ENCODE measurements around the gene KCNH1. TPM values are rescaled to one million over a fixed set of nuclear protein-coding genes. Genes with fewer than 3 reads are reported as not detected.

KCNH1 gene
- polyA plus RNA-seq, 1 of the 3 experiments (the other 2 are of a cell fraction) = 0.08 TPM

DNA sequence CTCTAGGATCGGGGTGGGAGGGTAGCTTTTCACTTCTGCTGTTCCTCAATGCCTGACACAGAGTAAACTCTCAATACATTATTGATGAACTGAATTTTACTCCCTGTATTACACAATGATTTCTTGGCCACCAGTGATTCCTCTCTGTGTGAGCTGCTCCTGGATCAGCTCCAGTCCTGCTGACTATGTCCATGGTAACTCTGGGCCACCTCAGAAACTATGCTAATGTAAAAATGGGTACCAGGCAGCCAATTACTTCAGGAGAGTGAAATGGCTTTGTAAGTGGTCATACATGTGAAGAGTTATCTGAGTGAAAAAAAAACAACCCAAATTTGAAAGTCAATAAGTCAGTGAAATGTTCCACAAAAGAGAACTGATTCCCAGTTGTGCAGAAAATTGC lies 311.0 kb downstream of the KCNH1 start (continued):
- TF ChIP-seq, protein P1, sequence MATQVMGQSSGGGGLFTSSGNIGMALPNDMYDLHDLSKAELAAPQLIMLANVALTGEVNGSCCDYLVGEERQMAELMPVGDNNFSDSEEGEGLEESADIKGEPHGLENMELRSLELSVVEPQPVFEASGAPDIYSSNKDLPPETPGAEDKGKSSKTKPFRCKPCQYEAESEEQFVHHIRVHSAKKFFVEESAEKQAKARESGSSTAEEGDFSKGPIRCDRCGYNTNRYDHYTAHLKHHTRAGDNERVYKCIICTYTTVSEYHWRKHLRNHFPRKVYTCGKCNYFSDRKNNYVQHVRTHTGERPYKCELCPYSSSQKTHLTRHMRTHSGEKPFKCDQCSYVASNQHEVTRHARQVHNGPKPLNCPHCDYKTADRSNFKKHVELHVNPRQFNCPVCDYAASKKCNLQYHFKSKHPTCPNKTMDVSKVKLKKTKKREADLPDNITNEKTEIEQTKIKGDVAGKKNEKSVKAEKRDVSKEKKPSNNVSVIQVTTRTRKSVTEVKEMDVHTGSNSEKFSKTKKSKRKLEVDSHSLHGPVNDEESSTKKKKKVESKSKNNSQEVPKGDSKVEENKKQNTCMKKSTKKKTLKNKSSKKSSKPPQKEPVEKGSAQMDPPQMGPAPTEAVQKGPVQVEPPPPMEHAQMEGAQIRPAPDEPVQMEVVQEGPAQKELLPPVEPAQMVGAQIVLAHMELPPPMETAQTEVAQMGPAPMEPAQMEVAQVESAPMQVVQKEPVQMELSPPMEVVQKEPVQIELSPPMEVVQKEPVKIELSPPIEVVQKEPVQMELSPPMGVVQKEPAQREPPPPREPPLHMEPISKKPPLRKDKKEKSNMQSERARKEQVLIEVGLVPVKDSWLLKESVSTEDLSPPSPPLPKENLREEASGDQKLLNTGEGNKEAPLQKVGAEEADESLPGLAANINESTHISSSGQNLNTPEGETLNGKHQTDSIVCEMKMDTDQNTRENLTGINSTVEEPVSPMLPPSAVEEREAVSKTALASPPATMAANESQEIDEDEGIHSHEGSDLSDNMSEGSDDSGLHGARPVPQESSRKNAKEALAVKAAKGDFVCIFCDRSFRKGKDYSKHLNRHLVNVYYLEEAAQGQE (IDR thresholded peaks at IDR 0.05; ENCODE audit: low read depth, low read length) = no peak
- TF ChIP-seq RCOR1 (IDR thresholded peaks at IDR 0.05; ENCODE audit: low read length) (no peak), CHD2 (IDR thresholded peaks at IDR 0.05; ENCODE audit: low read length, partially characterized antibody) (no peak)
- TF ChIP-seq, protein P2, sequence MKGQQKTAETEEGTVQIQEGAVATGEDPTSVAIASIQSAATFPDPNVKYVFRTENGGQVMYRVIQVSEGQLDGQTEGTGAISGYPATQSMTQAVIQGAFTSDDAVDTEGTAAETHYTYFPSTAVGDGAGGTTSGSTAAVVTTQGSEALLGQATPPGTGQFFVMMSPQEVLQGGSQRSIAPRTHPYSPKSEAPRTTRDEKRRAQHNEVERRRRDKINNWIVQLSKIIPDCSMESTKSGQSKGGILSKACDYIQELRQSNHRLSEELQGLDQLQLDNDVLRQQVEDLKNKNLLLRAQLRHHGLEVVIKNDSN (IDR thresholded peaks at IDR 0.05; ENCODE audit: borderline replicate concordance, low read depth) = no peak
- TF ChIP-seq, protein P3, sequence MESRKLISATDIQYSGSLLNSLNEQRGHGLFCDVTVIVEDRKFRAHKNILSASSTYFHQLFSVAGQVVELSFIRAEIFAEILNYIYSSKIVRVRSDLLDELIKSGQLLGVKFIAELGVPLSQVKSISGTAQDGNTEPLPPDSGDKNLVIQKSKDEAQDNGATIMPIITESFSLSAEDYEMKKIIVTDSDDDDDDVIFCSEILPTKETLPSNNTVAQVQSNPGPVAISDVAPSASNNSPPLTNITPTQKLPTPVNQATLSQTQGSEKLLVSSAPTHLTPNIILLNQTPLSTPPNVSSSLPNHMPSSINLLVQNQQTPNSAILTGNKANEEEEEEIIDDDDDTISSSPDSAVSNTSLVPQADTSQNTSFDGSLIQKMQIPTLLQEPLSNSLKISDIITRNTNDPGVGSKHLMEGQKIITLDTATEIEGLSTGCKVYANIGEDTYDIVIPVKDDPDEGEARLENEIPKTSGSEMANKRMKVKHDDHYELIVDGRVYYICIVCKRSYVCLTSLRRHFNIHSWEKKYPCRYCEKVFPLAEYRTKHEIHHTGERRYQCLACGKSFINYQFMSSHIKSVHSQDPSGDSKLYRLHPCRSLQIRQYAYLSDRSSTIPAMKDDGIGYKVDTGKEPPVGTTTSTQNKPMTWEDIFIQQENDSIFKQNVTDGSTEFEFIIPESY (IDR thresholded peaks at IDR 0.05; ENCODE audit: borderline replicate concordance, low read depth) = no peak

DNA sequence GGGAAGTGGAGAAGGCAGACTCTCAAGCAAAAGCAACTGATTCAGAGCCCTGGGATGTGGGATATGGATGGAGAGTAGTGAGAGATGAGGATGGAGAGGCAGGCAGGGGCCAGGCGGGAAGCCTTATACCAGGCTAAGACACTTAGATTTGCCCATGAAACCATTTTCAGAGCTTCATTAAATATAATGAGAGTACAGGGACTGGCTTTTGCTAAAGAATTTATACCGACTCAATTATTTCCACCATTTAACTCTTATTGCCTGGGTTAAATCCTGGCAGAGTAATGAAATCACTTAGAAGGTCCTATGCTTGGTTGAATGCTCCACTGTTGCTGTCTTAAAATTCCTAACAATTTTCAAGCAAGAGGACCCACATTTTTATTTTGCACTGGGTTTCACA lies 311.7 kb downstream of the KCNH1 start:
- Histone ChIP-seq H3K36me3 (replicated peaks in 1 of 2; ENCODE audit: control insufficient read depth in 1 of 2, insufficient read depth in 2 of 2, low read length in 1 of 2) (no peaks in the 10 kb centered on the region), H2AFZ (ENCODE audit: low read depth) (no peak overlapping the region), H3K27me3 (ENCODE audit: insufficient read depth) (no peaks in the 10 kb centered on the region), H3K79me2 (ENCODE audit: insufficient read depth) (no peaks in the 10 kb centered on the region), H3K9ac (no peak overlapping the region), H3K9me3 (no peaks in the 10 kb centered on the region), H3K9me2 (no peaks in the 10 kb centered on the region), H3K4me1 (ENCODE audit: control insufficient read depth in 1 of 2, insufficient read depth in 2 of 2, low read depth in 1 of 2, low read length in 1 of 2) (no peaks in the 10 kb centered on the region), H4K20me1 (ENCODE audit: insufficient read depth) (no peaks in the 10 kb centered on the region), H3F3A (replicated peaks; ENCODE audit: insufficient read depth) (no peaks in the 10 kb centered on the region), H3K4me3 (ENCODE audit: low read depth in 2 of 2, low read length in 1 of 2) (no peak overlapping the region), H3K27ac (ENCODE audit: low read depth in 2 of 2, low read length in 1 of 2) (no peak overlapping the region), H3K4me2 (no peak overlapping the region)
- 17% methylated on average over 2 of the region's 2 CpGs for WGBS (ENCODE audit: low lambda C conversion rate)
- ChIA-PET CTCF (no interaction called here), POLR2A (no interaction called here)
- no peak for DNase-seq
- no peak for TF ChIP-seq NFIC (IDR thresholded peaks at IDR 0.05; ENCODE audit: borderline replicate concordance)
- TF ChIP-seq FOXM1 (IDR thresholded peaks at IDR 0.05; ENCODE audit: low read depth) = no peak
- no peak for TF ChIP-seq SIN3A (IDR thresholded peaks at IDR 0.05; ENCODE audit: borderline replicate concordance, low read depth, low read length)
- no peak for TF ChIP-seq MEF2A (IDR thresholded peaks at IDR 0.05; ENCODE audit: borderline replicate concordance, low read depth)
- no peak for TF ChIP-seq FOXJ3 (CRISPR knock-in tag; IDR thresholded peaks at IDR 0.05)
- no peak for TF ChIP-seq JUND (IDR thresholded peaks at IDR 0.05)
- TF ChIP-seq, protein P4, sequence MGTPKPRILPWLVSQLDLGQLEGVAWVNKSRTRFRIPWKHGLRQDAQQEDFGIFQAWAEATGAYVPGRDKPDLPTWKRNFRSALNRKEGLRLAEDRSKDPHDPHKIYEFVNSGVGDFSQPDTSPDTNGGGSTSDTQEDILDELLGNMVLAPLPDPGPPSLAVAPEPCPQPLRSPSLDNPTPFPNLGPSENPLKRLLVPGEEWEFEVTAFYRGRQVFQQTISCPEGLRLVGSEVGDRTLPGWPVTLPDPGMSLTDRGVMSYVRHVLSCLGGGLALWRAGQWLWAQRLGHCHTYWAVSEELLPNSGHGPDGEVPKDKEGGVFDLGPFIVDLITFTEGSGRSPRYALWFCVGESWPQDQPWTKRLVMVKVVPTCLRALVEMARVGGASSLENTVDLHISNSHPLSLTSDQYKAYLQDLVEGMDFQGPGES (IDR thresholded peaks at IDR 0.05; ENCODE audit: low read depth, low read length) = no peak
- TF ChIP-seq, protein P5, sequence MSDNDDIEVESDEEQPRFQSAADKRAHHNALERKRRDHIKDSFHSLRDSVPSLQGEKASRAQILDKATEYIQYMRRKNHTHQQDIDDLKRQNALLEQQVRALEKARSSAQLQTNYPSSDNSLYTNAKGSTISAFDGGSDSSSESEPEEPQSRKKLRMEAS (IDR thresholded peaks at IDR 0.05; ENCODE audit: low read depth) = no peak
- TF ChIP-seq, protein P6, sequence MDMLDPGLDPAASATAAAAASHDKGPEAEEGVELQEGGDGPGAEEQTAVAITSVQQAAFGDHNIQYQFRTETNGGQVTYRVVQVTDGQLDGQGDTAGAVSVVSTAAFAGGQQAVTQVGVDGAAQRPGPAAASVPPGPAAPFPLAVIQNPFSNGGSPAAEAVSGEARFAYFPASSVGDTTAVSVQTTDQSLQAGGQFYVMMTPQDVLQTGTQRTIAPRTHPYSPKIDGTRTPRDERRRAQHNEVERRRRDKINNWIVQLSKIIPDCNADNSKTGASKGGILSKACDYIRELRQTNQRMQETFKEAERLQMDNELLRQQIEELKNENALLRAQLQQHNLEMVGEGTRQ (IDR thresholded peaks at IDR 0.05; ENCODE audit: borderline replicate concordance, low read depth, low read length) = no peak
- TF ChIP-seq YY1 (IDR thresholded peaks at IDR 0.05; ENCODE audit: low read depth) = no peak
- no peak for TF ChIP-seq RCOR1 (IDR thresholded peaks at IDR 0.05; ENCODE audit: low read length)
- no peak for TF ChIP-seq EP300 (IDR thresholded peaks at IDR 0.05; ENCODE audit: borderline replicate concordance in 1 of 2, low read depth in 1 of 2, low read length in 1 of 2)
- TF ChIP-seq FOSL2 (IDR thresholded peaks at IDR 0.05; ENCODE audit: borderline replicate concordance, low read depth) = no peak
- TF ChIP-seq CHD2 (IDR thresholded peaks at IDR 0.05; ENCODE audit: low read length, partially characterized antibody) = no peak
- TF ChIP-seq TCF12 (IDR thresholded peaks at IDR 0.05) = no peak
- no peak for TF ChIP-seq ELF1 (IDR thresholded peaks at IDR 0.05)
- no peak for TF ChIP-seq RFX5 (IDR thresholded peaks at IDR 0.05; ENCODE audit: low read length)
- TF ChIP-seq, protein P7, sequence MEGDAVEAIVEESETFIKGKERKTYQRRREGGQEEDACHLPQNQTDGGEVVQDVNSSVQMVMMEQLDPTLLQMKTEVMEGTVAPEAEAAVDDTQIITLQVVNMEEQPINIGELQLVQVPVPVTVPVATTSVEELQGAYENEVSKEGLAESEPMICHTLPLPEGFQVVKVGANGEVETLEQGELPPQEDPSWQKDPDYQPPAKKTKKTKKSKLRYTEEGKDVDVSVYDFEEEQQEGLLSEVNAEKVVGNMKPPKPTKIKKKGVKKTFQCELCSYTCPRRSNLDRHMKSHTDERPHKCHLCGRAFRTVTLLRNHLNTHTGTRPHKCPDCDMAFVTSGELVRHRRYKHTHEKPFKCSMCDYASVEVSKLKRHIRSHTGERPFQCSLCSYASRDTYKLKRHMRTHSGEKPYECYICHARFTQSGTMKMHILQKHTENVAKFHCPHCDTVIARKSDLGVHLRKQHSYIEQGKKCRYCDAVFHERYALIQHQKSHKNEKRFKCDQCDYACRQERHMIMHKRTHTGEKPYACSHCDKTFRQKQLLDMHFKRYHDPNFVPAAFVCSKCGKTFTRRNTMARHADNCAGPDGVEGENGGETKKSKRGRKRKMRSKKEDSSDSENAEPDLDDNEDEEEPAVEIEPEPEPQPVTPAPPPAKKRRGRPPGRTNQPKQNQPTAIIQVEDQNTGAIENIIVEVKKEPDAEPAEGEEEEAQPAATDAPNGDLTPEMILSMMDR (IDR thresholded peaks at IDR 0.05) = no peak
